Right lobe of liver (tissue), 6 donors: ENCODE measurements around the gene TGFB1I1. TPM values are rescaled to one million over a fixed set of nuclear protein-coding genes. Genes with fewer than 3 reads are reported as not detected.
A peak's percentile ranks its signal among the peaks of the same experiment; 100 is the strongest.
"Not testable (repeated sequence)": the region's sequence is repeated elsewhere in the genome, so short reads cannot be mapped to it uniquely, and the experiment has no call there.

ENCODE experiments used
- ATAC-seq, 4 donors: fragments of 200-7000 bp; cut with Tn5 transposase; one replicate each; pipeline ENCODE4 v1.9.1; 2020; ENCODE audit warnings: mild to moderate bottlenecking in 4 of 4, moderate library complexity in 4 of 4
- DNase-seq, 3 donors: peaks; one replicate each; pipeline ENCODE4 v3.0.0-alpha.2; 2020
- H3K27ac ChIP-seq, 3 donors: fragments of 200-600 bp; one replicate each; pipeline ENCODE4 v1.8.0; 2022
- H3K27me3 ChIP-seq, 2 donors: fragments of 200-600 bp; one replicate each; pipeline ENCODE4 v1.8.0; 2022
- H3K36me3 ChIP-seq, 4 donors: fragments of 200-600 bp; sonication (generic) in 1 of 4; one replicate each; pipeline versions ENCODE4 v1.5.1 to v1.8.0; 2017 to 2022; ENCODE audit warnings: control low read depth in 1 of 4
- H3K4me1 ChIP-seq, 4 donors: fragments of 200-600 bp; sonication (generic) in 1 of 4; one replicate each; pipeline versions ENCODE4 v1.5.1 to v1.8.0; 2017 to 2022; ENCODE audit warnings: control low read depth in 1 of 4
- H3K4me3 ChIP-seq, 3 donors: fragments of 200-600 bp; one replicate each; pipeline ENCODE4 v1.8.0; 2022
- H3K9me3 ChIP-seq, 4 donors: fragments of 200-600 bp; sonication (generic) in 1 of 4; one replicate each; pipeline versions ENCODE4 v1.5.1 to v1.8.0; 2017 to 2022; ENCODE audit warnings: control low read depth in 1 of 4
- POLR2A ChIP-seq: fragments of 450-650 bp; IDR thresholded peaks from one replicate; pipeline ENCODE4 v1.6.1; 2017; ENCODE audit warnings: antibody characterized with exemption, mild to moderate bottlenecking
- WGBS: methylation state at CpG from one replicate; pipeline ENCODE4 v1.1.6; 2018; ENCODE audit warnings: low coverage, low lambda C conversion rate; ENCODE audit not compliant: insufficient coverage; ENCODE audit errors: missing lambda C conversion rate; 5-methylcytosine and 5-hydroxymethylcytosine counted together
- intact Hi-C, 2 donors: fragments of 100-400 bp; cut with DNase I; formaldehyde crosslinking; loops; one replicate each; pipeline versions ENCODE4 v1.11.2 to v1.14.1; 2022
- total RNA-seq, 6 experiments: library from RNA; depleted of rRNA in 2 of 6; stranded (reverse); fragments of >200 nt in 2 of 6; fragmentation: NEBNext Ultra II Directional in 3 of 6; extraction: Animal tissue kit (Norgen Biotek cat#: 25700) in 3 of 6; gene quantifications; one replicate each; pipeline versions ENCODE4 v1.1.0 to v1.2.4, GENCODE V29; 2016 to 2023
- TF ChIP-seq, protein P1 (sequence below), 4 donors: fragments of 200-600 bp in 3 of 4; fragments of 450-650 bp in 1 of 4; IDR thresholded peaks; one replicate each; pipeline versions ENCODE4 v1.5.1 to v1.8.0; 2016 to 2022; ENCODE audit warnings: antibody characterized with exemption in 4 of 4, mild to moderate bottlenecking in 2 of 4
- donor health status: DM: no; HTN: yes; CAD: no.
- donor health status: DM: no; HTN: no; CAD: no.
- donor health status: DM: no; HTN: no; CAD: no.
- donor health status: DM: no; HTN: yes; CAD: no.
- donor health status: DM: no; HTN: yes; CAD: no.

TGFB1I1 gene
- total RNA-seq, 6 experiments from 2014 or later, result 1.9 to 7.9 (median 6.7) TPM

DNA sequence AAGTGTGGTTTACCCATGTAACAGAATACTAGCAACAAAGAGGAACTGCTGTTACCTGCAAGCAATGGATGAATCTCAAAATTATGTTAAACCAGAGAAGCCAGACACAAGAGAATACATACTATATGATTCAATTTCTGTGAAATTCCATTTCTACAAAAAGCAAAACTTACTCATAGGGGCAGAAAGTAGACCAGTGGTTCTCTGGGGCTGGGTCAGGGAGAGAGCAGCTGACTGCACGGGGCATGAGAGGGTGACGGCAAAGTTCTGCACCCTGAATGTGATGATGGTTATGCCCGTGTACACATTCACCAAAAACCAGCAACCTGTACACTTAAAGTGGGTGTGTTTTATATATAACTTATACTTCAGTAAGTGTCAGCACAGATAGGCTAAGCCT, 32.4 kb upstream of the TGFB1I1 start:
- Histone ChIP-seq H3K4me3 (no peak overlapping the region), H3K9me3 (no peaks in the 10 kb centered on the region), H3K4me1 (peaks cover 0 to 5% (median 0%) of the 10 kb centered on the region in 4 donors), H3K36me3 (no peaks in the 10 kb centered on the region), H3K27me3 (no peaks in the 10 kb centered on the region), H3K27ac (no peak overlapping the region)
- no peak for TF ChIP-seq POLR2A
- ATAC-seq (no peak), DNase-seq (no peak)
- intact Hi-C loops, result loop anchor here in 1 of 2 donors (10.0 kb wide), 1 partner anchor 445 kb away; no protein-coding TSS in a partner anchor
- WGBS, result 92% methylated on average over 2 of the region's 3 CpGs

DNA sequence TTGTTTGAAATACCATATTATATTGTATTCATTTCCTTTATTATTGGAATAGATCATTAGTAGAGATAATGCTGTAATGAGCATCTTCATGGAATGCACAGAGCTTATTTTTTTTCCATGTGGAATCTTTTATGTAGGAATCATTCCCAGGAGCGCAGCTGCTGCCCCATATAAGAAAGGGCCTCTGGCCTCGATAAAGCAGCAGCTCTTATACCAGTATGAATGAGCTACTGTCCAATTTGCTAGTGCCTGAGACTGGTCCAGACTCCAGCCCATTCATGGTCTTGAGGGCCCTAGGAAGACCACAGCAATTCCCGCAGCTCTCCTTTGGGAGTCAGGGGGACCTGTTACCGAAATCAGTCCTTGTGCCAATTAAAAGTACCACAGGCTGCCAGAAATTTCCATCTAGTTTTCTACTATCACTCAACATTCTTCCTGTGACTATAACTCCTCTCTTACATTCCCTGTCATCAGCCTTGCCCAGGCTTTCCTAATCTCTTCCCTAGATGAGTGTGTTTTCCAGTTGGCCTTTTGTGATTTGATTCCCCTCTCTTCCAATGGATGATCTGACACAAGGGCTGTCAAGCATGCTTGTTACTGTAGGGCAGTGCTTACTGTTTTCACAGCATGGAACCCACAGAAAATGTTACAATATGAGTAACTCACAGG, 31.3 kb upstream of the TGFB1I1 start:
- no peaks in the 10 kb centered on the region for H3K27me3 ChIP-seq
- WGBS, result 74% methylated on average over 3 of the region's 4 CpGs
- ATAC-seq, result no peak
- no peak for DNase-seq
- H3K9me3 ChIP-seq, result no peaks in the 10 kb centered on the region
- TF ChIP-seq POLR2A, result no peak
- TF ChIP-seq, protein P1, sequence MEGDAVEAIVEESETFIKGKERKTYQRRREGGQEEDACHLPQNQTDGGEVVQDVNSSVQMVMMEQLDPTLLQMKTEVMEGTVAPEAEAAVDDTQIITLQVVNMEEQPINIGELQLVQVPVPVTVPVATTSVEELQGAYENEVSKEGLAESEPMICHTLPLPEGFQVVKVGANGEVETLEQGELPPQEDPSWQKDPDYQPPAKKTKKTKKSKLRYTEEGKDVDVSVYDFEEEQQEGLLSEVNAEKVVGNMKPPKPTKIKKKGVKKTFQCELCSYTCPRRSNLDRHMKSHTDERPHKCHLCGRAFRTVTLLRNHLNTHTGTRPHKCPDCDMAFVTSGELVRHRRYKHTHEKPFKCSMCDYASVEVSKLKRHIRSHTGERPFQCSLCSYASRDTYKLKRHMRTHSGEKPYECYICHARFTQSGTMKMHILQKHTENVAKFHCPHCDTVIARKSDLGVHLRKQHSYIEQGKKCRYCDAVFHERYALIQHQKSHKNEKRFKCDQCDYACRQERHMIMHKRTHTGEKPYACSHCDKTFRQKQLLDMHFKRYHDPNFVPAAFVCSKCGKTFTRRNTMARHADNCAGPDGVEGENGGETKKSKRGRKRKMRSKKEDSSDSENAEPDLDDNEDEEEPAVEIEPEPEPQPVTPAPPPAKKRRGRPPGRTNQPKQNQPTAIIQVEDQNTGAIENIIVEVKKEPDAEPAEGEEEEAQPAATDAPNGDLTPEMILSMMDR (IDR thresholded peaks at IDR 0.05), result no peak
- H3K4me1 ChIP-seq, result peaks cover 0 to 5% (median 0%) of the 10 kb centered on the region in 4 donors
- no peak overlapping the region for H3K27ac ChIP-seq
- intact Hi-C loops, result no loop called here
- H3K36me3 ChIP-seq, result no peaks in the 10 kb centered on the region
- H3K4me3 ChIP-seq, result no peak overlapping the region

DNA sequence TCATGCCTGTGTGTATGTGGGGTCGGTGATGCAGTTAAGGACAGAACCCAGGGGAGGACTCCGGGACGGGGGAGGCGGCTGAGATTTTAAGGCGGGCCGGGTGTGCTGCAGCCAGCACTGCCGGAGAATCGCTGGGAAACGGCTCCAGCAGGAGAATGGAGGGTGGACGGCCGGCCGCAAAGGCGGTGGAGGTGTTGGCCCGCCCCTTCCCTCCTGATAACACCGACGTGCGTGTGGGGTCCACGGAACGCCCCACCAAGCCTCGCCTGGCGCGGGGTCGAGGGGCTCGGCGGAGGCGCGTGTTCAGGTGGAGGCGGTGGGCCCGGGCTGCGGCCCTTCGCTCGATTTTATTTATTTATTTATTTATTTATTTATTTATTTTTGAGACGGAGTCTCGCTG, 30.0 kb upstream of the TGFB1I1 start:
- TF ChIP-seq, protein P1 (IDR thresholded peaks at IDR 0.05), result no peak
- no peak for TF ChIP-seq POLR2A
- intact Hi-C loops, result no loop called here
- no peak for ATAC-seq
- DNase-seq, result peak in 1 of 3 donors; percentile 54
- H3K9me3 ChIP-seq, result no peaks in the 10 kb centered on the region
- H3K4me3 ChIP-seq, result peak overlapping the region; percentile 66 to 82 (median 78)
- 74% methylated on average over 29 of the region's 34 CpGs for WGBS
- H3K27me3 ChIP-seq, result no peaks in the 10 kb centered on the region
- H3K27ac ChIP-seq, result peak overlapping the region in 1 of 3 donors; percentile 59
- H3K36me3 ChIP-seq, result no peaks in the 10 kb centered on the region
- peaks cover 0 to 5% (median 0%) of the 10 kb centered on the region in 4 donors for H3K4me1 ChIP-seq

DNA sequence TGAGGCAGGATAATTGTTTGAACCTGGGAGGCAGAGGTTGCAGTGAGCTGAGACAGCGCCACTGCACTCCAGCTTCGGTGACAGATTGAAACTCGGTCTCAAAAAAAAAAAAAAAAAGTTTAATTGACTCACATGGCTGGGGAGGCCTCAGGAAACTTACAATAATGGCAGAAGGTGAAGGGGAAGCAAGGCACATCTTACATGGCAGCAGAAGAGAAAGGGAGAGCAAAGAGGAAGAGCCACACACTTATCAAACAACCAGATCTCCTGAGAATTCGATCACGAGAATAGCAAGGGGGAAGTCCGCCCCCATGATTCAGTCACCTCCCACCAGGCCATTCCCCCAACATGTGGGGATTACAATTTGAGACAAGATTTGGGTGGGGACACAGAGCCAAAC, 26.0 kb upstream of the TGFB1I1 start:
- H3K9me3 ChIP-seq, ATAC-seq, H3K4me1 ChIP-seq, H3K36me3 ChIP-seq, H3K4me3 ChIP-seq, DNase-seq, H3K27me3 ChIP-seq, intact Hi-C loops, H3K27ac ChIP-seq: not testable (repeated sequence)
- 49% methylated on average over 3 of the region's 6 CpGs for WGBS

- H3K27ac ChIP-seq, result no peak overlapping the region
- no peaks in the 10 kb centered on the region for H3K36me3 ChIP-seq
- 76% methylated on average over 4 of the region's 5 CpGs for WGBS
- no peak for DNase-seq
- intact Hi-C loops, result loop anchor here in 1 of 2 donors (10.0 kb wide), 1 partner anchor 266 kb away; the partner anchor contains the start of gene FUS
- no peak overlapping the region for H3K4me3 ChIP-seq
- no peaks in the 10 kb centered on the region for H3K27me3 ChIP-seq
- H3K9me3 ChIP-seq, result no peaks in the 10 kb centered on the region
- no peak for ATAC-seq
- H3K4me1 ChIP-seq, result peaks cover 0 to 33% (median 7%) of the 10 kb centered on the region in 4 donors
- TF ChIP-seq, protein P1 (IDR thresholded peaks at IDR 0.05), result no peak
These were observed 20.8 kb upstream of the TGFB1I1 start for GRCh38 chr16:31451201-31451600.
